Measurements from ENCODE around the gene TTN. TPM values are rescaled to one million over a fixed set of nuclear protein-coding genes. Genes with fewer than 3 reads are reported as not detected.

TTN gene
- total and polyA plus RNA-seq, 10 of the 15 experiments (the other 5 are each of a cell fraction or from before 2014, with no cell fraction given) = 0.15 to 9.0 (median 1.8) TPM

- in situ Hi-C loops (cut with MboI) = no loop called here
- ChIA-PET RAD21 (ENCODE audit: unreplicated experiment) (no interaction called here), POLR2A (no interaction called here), CTCF (no interaction called here), SMC1A (ENCODE audit: uncharacterized antibody, unreplicated experiment) (interaction anchor here (0.9 to 1.3 kb wide), 2 partner anchors 10 to 60 kb away, joined by 3 read pairs; no protein-coding TSS in a partner anchor)
- DNase-seq (ENCODE audit: low read depth, low spot score) = no peak
- Histone ChIP-seq H3K4me3 (no peak overlapping the region), H3K27ac (ENCODE audit: control insufficient read depth, insufficient read depth) (no peak overlapping the region), H3K79me2 (ENCODE audit: control insufficient read depth, insufficient read depth, low read length) (no peaks in the 10 kb centered on the region), H3K4me1 (ENCODE audit: control insufficient read depth, insufficient read depth, low read length) (no peaks in the 10 kb centered on the region), H3K27me3 (replicated peaks in 1 of 2; ENCODE audit: control insufficient read depth in 2 of 2, insufficient read depth in 2 of 2, low read length in 1 of 2) (no peaks in the 10 kb centered on the region), H3K9ac (ENCODE audit: control insufficient read depth, insufficient read depth, low read length) (no peak overlapping the region), H2AFZ (ENCODE audit: control insufficient read depth, low read depth, low read length) (no peak overlapping the region), H3K36me3 (ENCODE audit: control insufficient read depth in 2 of 2, insufficient read depth in 2 of 2, low read length in 1 of 2) (no peaks in the 10 kb centered on the region), H4K20me1 (ENCODE audit: control insufficient read depth, insufficient read depth) (no peaks in the 10 kb centered on the region), H3K4me2 (ENCODE audit: control insufficient read depth, insufficient read depth) (no peak overlapping the region), H3K9me3 (replicated peaks; ENCODE audit: control insufficient read depth, insufficient read depth, low read length) (no peaks in the 10 kb centered on the region)
- no peak for FAIRE-seq
- BruUV-seq (replicated peaks) = no TSS peak
- TF ChIP-seq BHLHE40 (IDR thresholded peaks at IDR 0.05; ENCODE audit: borderline replicate concordance in 1 of 2, low read depth in 2 of 2, low read length in 1 of 2) (no peak), ZNF622 (IDR thresholded peaks at IDR 0.05) (no peak), TCF12 (IDR thresholded peaks at IDR 0.05; ENCODE audit: low read depth, low read length) (no peak), CHD4 (IDR thresholded peaks at IDR 0.05) (no peak)
- intact Hi-C loops (cut with micrococcal nuclease; ENCODE audit: unreplicated experiment) = no loop called here
- ATAC-seq = no peak
Observed at GRCh38 chr2:178855151-178855550, 47.9 kb upstream of the TTN start.

GRCh38 chr2:178848335-178848734 is 41.1 kb upstream of the TTN start:
- Histone ChIP-seq H3K27ac (ENCODE audit: control insufficient read depth, insufficient read depth) (no peak overlapping the region), H3K9me3 (replicated peaks; ENCODE audit: control insufficient read depth, insufficient read depth, low read length) (no peaks in the 10 kb centered on the region), H4K20me1 (ENCODE audit: control insufficient read depth, insufficient read depth) (no peaks in the 10 kb centered on the region), H3K4me1 (ENCODE audit: control insufficient read depth, insufficient read depth, low read length) (no peaks in the 10 kb centered on the region), H3K27me3 (replicated peaks in 1 of 2; ENCODE audit: control insufficient read depth in 2 of 2, insufficient read depth in 2 of 2, low read length in 1 of 2) (no peaks in the 10 kb centered on the region), H3K9ac (ENCODE audit: control insufficient read depth, insufficient read depth, low read length) (no peak overlapping the region), H3K79me2 (ENCODE audit: control insufficient read depth, insufficient read depth, low read length) (no peaks in the 10 kb centered on the region), H2AFZ (ENCODE audit: control insufficient read depth, low read depth, low read length) (no peak overlapping the region), H3K4me3 (no peak overlapping the region), H3K4me2 (ENCODE audit: control insufficient read depth, insufficient read depth) (no peak overlapping the region), H3K36me3 (ENCODE audit: control insufficient read depth in 2 of 2, insufficient read depth in 2 of 2, low read length in 1 of 2) (no peaks in the 10 kb centered on the region)
- RAD21 ChIA-PET (ENCODE audit: unreplicated experiment) = no interaction called here
- CTCF ChIA-PET = interaction anchor here (0.8 to 1.7 kb wide), 5 partner anchors 11 to 281 kb away, joined by 3 to 4 read pairs (median 3); no protein-coding TSS in a partner anchor
- SMC1A ChIA-PET (ENCODE audit: uncharacterized antibody, unreplicated experiment) = interaction anchor here (0.6 to 1.2 kb wide), 4 partner anchors 26 to 341 kb away, joined by 3 read pairs; no protein-coding TSS in a partner anchor
- 53% methylated on average over 5 of the region's 5 CpGs for WGBS (ENCODE audit: insufficient coverage, insufficient replicate concordance, low lambda C conversion rate, missing lambda C conversion rate)
- no peak for FAIRE-seq
- BruUV-seq (replicated peaks) = no TSS peak
- POLR2A ChIA-PET = interaction anchor here (0.6 kb wide), 1 partner anchor 20 kb away, joined by 3 read pairs; no protein-coding TSS in a partner anchor
- intact Hi-C loops (cut with micrococcal nuclease; ENCODE audit: unreplicated experiment) (no loop called here), in situ Hi-C loops (cut with MboI) (no loop called here)
- no peak for ATAC-seq
- no peak for DNase-seq (ENCODE audit: low read depth, low spot score)
- TF ChIP-seq POLR2AphosphoS5 (IDR thresholded peaks at IDR 0.05; ENCODE audit: low read length) = no peak
- no peak for TF ChIP-seq RUNX3 (IDR thresholded peaks at IDR 0.05; ENCODE audit: low read length)
- TF ChIP-seq USF2 (IDR thresholded peaks at IDR 0.05; ENCODE audit: borderline replicate concordance, low read depth, low read length) = no peak
- no peak for TF ChIP-seq PML (IDR thresholded peaks at IDR 0.05; ENCODE audit: low read length)
- TF ChIP-seq IRF3 (IDR thresholded peaks at IDR 0.05) = no peak
- no peak for TF ChIP-seq SREBF1 (IDR thresholded peaks at IDR 0.05; ENCODE audit: low read length)
- TF ChIP-seq NBN (IDR thresholded peaks at IDR 0.05) = no peak
- no peak for TF ChIP-seq ZNF622 (IDR thresholded peaks at IDR 0.05)
- no peak for TF ChIP-seq SMC3 (IDR thresholded peaks at IDR 0.05; ENCODE audit: borderline replicate concordance, low read length)
- no peak for TF ChIP-seq PRDM15 (CRISPR knock-in tag; IDR thresholded peaks at IDR 0.05)
- TF ChIP-seq MXI1 (IDR thresholded peaks at IDR 0.05; ENCODE audit: low read depth, low read length) = no peak

Data from GM12878 (cell line).